Fibroblast of skin of right quadriceps (primary cell): ENCODE results near the gene MCM6.

Experiments
- DNase-seq: peaks from one replicate; pipeline ENCODE4 v3.0.0-alpha.2; 2013

MCM6 gene

GRCh38 chr2:135853401-135853800, 22.8 kb downstream of the MCM6 start:
- no peak for DNase-seq

- DNase-seq, result peak; percentile 30
These were observed 24.4 kb downstream of the MCM6 start for GRCh38 chr2:135851858-135852257.

- no peak for DNase-seq
These were observed 25.2 kb downstream of the MCM6 start for GRCh38 chr2:135850892-135851668.

GRCh38 chr2:135849087-135849486, 27.2 kb downstream of the MCM6 start:
- no peak for DNase-seq

- DNase-seq, result no peak
These were observed 30.2 kb downstream of the MCM6 start for GRCh38 chr2:135845997-135846396.

- DNase-seq, result no peak
These were observed 31.0 kb downstream of the MCM6 start for GRCh38 chr2:135845257-135845656.

GRCh38 chr2:135844301-135844895, 31.8 kb downstream of the MCM6 start:
- no peak for DNase-seq

- DNase-seq, result peak; percentile 26
These were observed 32.6 kb downstream of the MCM6 start for GRCh38 chr2:135843671-135844070.

- DNase-seq, result no peak
These were observed 35.6 kb downstream of the MCM6 start for GRCh38 chr2:135840601-135841000.

GRCh38 chr2:135839713-135840112, 36.5 kb downstream of the MCM6 start:
- peak; percentile 91 for DNase-seq

- no peak for DNase-seq
These were observed 37.7 kb downstream of the MCM6 start for GRCh38 chr2:135838502-135838901.

GRCh38 chr2:135836596-135837270, 39.5 kb downstream of the MCM6 start, which contains the start of gene LCT:
LCT (minus strand) TSS chr2:135837184; CDS start chr2:135837169, 15 bp downstream.
- no peak for DNase-seq

GRCh38 chr2:135832891-135833290, 43.4 kb downstream of the MCM6 start:
- DNase-seq, result no peak

GRCh38 chr2:135831180-135831812, 44.9 kb downstream of the MCM6 start:
- no peak for DNase-seq

- no peak for DNase-seq
These were observed 46.7 kb downstream of the MCM6 start for GRCh38 chr2:135829378-135830135.

GRCh38 chr2:135826544-135826943, 49.7 kb downstream of the MCM6 start:
- no peak for DNase-seq

GRCh38 chr2:135825550-135826176, 50.6 kb downstream of the MCM6 start:
- no peak for DNase-seq

GRCh38 chr2:135825131-135825530, 51.1 kb downstream of the MCM6 start:
- no peak for DNase-seq

- no peak for DNase-seq
These were observed 53.4 kb downstream of the MCM6 start for GRCh38 chr2:135822855-135823254.

- DNase-seq, result no peak
These were observed 55.1 kb downstream of the MCM6 start for GRCh38 chr2:135821190-135821589.

- peak; percentile 72 for DNase-seq
These were observed 56.1 kb downstream of the MCM6 start for GRCh38 chr2:135820003-135820618.
